MM.1S (cell line): ENCODE results near the gene NXPE1.
A peak's percentile ranks its signal among the peaks of the same experiment; 100 is the strongest.

ENCODE experiments used
- DNase-seq: peaks from one replicate; pipeline ENCODE4 v3.0.0-alpha.2; 2015
- H2AFZ ChIP-seq: fragments of 300-600 bp; sonication (generic); 2 replicates; pipeline ENCODE4 v1.6.0; 2016; ENCODE audit warnings: antibody characterized with exemption, low read length
- H3F3A ChIP-seq: fragments of 300-600 bp; sonication (generic); 2 replicates; pipeline ENCODE4 v1.6.1; 2016; ENCODE audit warnings: mild to moderate bottlenecking, antibody characterized with exemption, low read length, moderate library complexity, mixed read lengths; ENCODE audit not compliant: insufficient read depth
- H3K27ac ChIP-seq: fragments of 300-600 bp; sonication (generic); 2 replicates; pipeline ENCODE4 v1.5.1; 2016; ENCODE audit warnings: mild to moderate bottlenecking, low read length
- H3K27me3 ChIP-seq: fragments of 300-600 bp; sonication (generic); replicated peaks from 2 replicates; pipeline ENCODE4 v1.6.0; 2016; ENCODE audit warnings: low read length; ENCODE audit not compliant: insufficient read depth
- H3K36me3 ChIP-seq: fragments of 300-600 bp; sonication (generic); replicated peaks from 2 replicates; pipeline ENCODE4 v1.6.1; 2016; ENCODE audit warnings: mild to moderate bottlenecking, low read length, mixed read lengths; ENCODE audit not compliant: insufficient read depth
- H3K4me1 ChIP-seq: fragments of 300-600 bp; sonication (generic); 2 replicates; pipeline ENCODE4 v1.6.1; 2016; ENCODE audit warnings: low read length, mixed read lengths
- H3K4me2 ChIP-seq: fragments of 300-600 bp; sonication (generic); 2 replicates; pipeline ENCODE4 v1.6.0; 2016; ENCODE audit warnings: low read depth, low read length
- H3K4me3 ChIP-seq: fragments of 300-600 bp; sonication (generic); 2 replicates; pipeline ENCODE4 v1.5.1; 2016; ENCODE audit warnings: low read length, mixed read lengths
- H3K79me2 ChIP-seq: fragments of 300-600 bp; sonication (generic); 2 replicates; pipeline ENCODE4 v1.6.1; 2016; ENCODE audit warnings: mixed run types, low read length, mixed read lengths
- H3K9ac ChIP-seq: fragments of 300-600 bp; sonication (generic); 2 replicates; pipeline ENCODE4 v1.6.1; 2016; ENCODE audit warnings: low read length, mixed read lengths
- H3K9me2 ChIP-seq: fragments of 300-600 bp; sonication (generic); replicated peaks from 2 replicates; pipeline ENCODE4 v1.6.1; 2016; ENCODE audit warnings: mild to moderate bottlenecking, low read length, mixed read lengths; ENCODE audit not compliant: insufficient read depth
- H3K9me3 ChIP-seq: fragments of 300-600 bp; sonication (generic); replicated peaks from 2 replicates; pipeline ENCODE4 v1.6.1; 2016; ENCODE audit warnings: mild to moderate bottlenecking, low read length, mixed read lengths; ENCODE audit not compliant: insufficient read depth
- H4K20me1 ChIP-seq: fragments of 300-600 bp; sonication (generic); 2 replicates; pipeline ENCODE4 v1.6.1; 2016; ENCODE audit warnings: mild to moderate bottlenecking, low read length, moderate library complexity, mixed read lengths; ENCODE audit not compliant: insufficient read depth
- CTCF ChIP-seq: fragments of 300-600 bp; sonication (generic); IDR thresholded peaks from 2 replicates; pipeline ENCODE4 v1.5.1; 2016; ENCODE audit warnings: antibody characterized with exemption, low read length, mixed read lengths
- EZH2 ChIP-seq: fragments of 300-600 bp; sonication (generic); optimal IDR thresholded peaks from 2 replicates; pipeline ENCODE3; 2017; ENCODE audit warnings: low read depth, mild to moderate bottlenecking, antibody characterized with exemption, low read length, mixed read lengths
- EZH2phosphoT487 ChIP-seq: fragments of 300-600 bp; sonication (generic); IDR thresholded peaks from 2 replicates; pipeline ENCODE4 v1.6.1; 2018; ENCODE audit warnings: antibody characterized with exemption, low read length

Gene NXPE1

GRCh38 chr11:114606003-114606801 is 46.5 kb upstream of the NXPE1 start:
- no peaks in the 10 kb centered on the region for H3F3A ChIP-seq
- no peaks in the 10 kb centered on the region for H3K9me3 ChIP-seq
- no peaks in the 10 kb centered on the region for H4K20me1 ChIP-seq
- H2AFZ ChIP-seq: no peak overlapping the region
- no peaks in the 10 kb centered on the region for H3K79me2 ChIP-seq
- no peak overlapping the region for H3K9ac ChIP-seq
- DNase-seq: no peak
- TF ChIP-seq EZH2phosphoT487: no peak
- TF ChIP-seq CTCF: peak; percentile 5; the same call in 1 of the 2 replicates
- H3K4me2 ChIP-seq: no peak overlapping the region
- H3K27me3 ChIP-seq: no peaks in the 10 kb centered on the region
- H3K36me3 ChIP-seq: no peaks in the 10 kb centered on the region
- no peak overlapping the region for H3K27ac ChIP-seq
- H3K4me3 ChIP-seq: no peak overlapping the region
- H3K4me1 ChIP-seq: no peaks in the 10 kb centered on the region
- no peaks in the 10 kb centered on the region for H3K9me2 ChIP-seq

- Histone ChIP-seq H3K9ac (no peak overlapping the region), H3K4me1 (no peaks in the 10 kb centered on the region), H3K4me3 (no peak overlapping the region), H3F3A (no peaks in the 10 kb centered on the region), H3K79me2 (no peaks in the 10 kb centered on the region), H3K27me3 (no peaks in the 10 kb centered on the region), H3K9me3 (no peaks in the 10 kb centered on the region), H3K4me2 (no peak overlapping the region), H3K27ac (no peak overlapping the region), H4K20me1 (no peaks in the 10 kb centered on the region), H3K36me3 (no peaks in the 10 kb centered on the region), H2AFZ (no peak overlapping the region), H3K9me2 (no peaks in the 10 kb centered on the region)
- no peak for TF ChIP-seq EZH2phosphoT487
- no peak for TF ChIP-seq CTCF
- TF ChIP-seq EZH2: no peak
- DNase-seq: no peak
Observed at GRCh38 chr11:114605370-114605769, 45.7 kb upstream of the NXPE1 start.

- H3K79me2 ChIP-seq: no peaks in the 10 kb centered on the region
- no peak overlapping the region for H3K9ac ChIP-seq
- TF ChIP-seq EZH2: no peak
- TF ChIP-seq CTCF: no peak
- no peak for TF ChIP-seq EZH2phosphoT487
- no peaks in the 10 kb centered on the region for H4K20me1 ChIP-seq
- no peak overlapping the region for H3K4me2 ChIP-seq
- H2AFZ ChIP-seq: no peak overlapping the region
- H3K4me1 ChIP-seq: no peaks in the 10 kb centered on the region
- H3K9me3 ChIP-seq: no peaks in the 10 kb centered on the region
- no peaks in the 10 kb centered on the region for H3F3A ChIP-seq
- no peaks in the 10 kb centered on the region for H3K27me3 ChIP-seq
- no peaks in the 10 kb centered on the region for H3K36me3 ChIP-seq
- no peak for DNase-seq
- no peaks in the 10 kb centered on the region for H3K9me2 ChIP-seq
- no peak overlapping the region for H3K4me3 ChIP-seq
- no peak overlapping the region for H3K27ac ChIP-seq
Observed at GRCh38 chr11:114604886-114605285, 45.2 kb upstream of the NXPE1 start.
